Endothelial cell of umbilical vein (primary cell): Measurements from ENCODE around the gene CNIH1.

Experiments used
- EZH2 ChIP-seq: IDR thresholded peaks from 2 replicates; pipeline ENCODE4 v1.6.1; 2012; ENCODE audit warnings: borderline replicate concordance, low read depth, mild to moderate bottlenecking, moderate library complexity, low read length, inconsistent platforms; ENCODE audit not compliant: severe bottlenecking
- FOS ChIP-seq: IDR thresholded peaks from 2 replicates; pipeline ENCODE4 v1.6.1; 2011; ENCODE audit warnings: mild to moderate bottlenecking, low read length, moderate library complexity, borderline replicate concordance; ENCODE audit not compliant: insufficient read depth
- JUN ChIP-seq: IDR thresholded peaks from 2 replicates; pipeline ENCODE4 v1.6.1; 2011; ENCODE audit warnings: borderline replicate concordance, low read depth; ENCODE audit not compliant: insufficient read length, insufficient read depth
- MYC ChIP-seq: IDR thresholded peaks from one replicate; pipeline ENCODE4 v1.6.1; 2011; ENCODE audit warnings: mild to moderate bottlenecking, low read depth, low read length
- POLR2A ChIP-seq: IDR thresholded peaks from 2 replicates; pipeline ENCODE4 v1.6.1; 2012; ENCODE audit warnings: low read depth, mild to moderate bottlenecking, control low read depth, low read length
- POLR2AphosphoS5 ChIP-seq: IDR thresholded peaks from 2 replicates; pipeline ENCODE4 v1.6.1; 2012; ENCODE audit warnings: low read depth, mild to moderate bottlenecking, control low read depth, low read length, moderate library complexity; ENCODE audit not compliant: insufficient read depth
- TF ChIP-seq, protein P1 (sequence below), 2 donors: IDR thresholded peaks; 1 replicate in 1 of 2; 2 replicates in 1 of 2; pipeline ENCODE4 v1.5.1; 2011; ENCODE audit warnings: low read length in 2 of 2, mild to moderate bottlenecking in 2 of 2, moderate library complexity in 2 of 2, control low read depth in 1 of 2, inconsistent platforms in 1 of 2, low read depth in 1 of 2; ENCODE audit not compliant: insufficient read depth in 1 of 2; ENCODE audit errors: extremely low read depth in 1 of 2
- TF ChIP-seq, protein P2 (sequence below): IDR thresholded peaks from 2 replicates; pipeline ENCODE4 v1.6.1; 2011; ENCODE audit not compliant: insufficient read depth, insufficient read length

DNA sequence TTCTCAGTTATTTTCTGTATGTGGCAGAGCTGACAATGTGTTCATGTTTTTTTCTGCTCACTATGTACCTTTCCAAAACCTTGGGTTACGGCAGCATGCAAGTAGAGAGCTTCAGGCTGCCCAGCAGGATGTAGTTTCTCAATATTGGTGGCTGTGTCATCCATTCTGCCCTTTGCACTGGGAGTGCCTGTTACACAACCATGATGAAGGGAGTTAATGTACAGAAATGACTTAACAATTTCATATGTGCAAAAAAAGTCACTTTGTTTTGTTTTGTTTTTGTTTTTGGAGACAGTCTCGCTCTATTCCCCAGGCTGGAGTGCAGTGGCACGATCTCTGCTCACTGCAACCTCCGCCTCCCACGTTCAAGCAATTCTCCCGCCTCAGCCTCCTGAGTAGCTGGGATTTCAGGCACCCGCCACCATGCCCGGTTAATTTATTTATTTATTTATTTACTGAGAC lies 6.1 kb upstream of the CNIH1 start:
- TF ChIP-seq, protein P1, sequence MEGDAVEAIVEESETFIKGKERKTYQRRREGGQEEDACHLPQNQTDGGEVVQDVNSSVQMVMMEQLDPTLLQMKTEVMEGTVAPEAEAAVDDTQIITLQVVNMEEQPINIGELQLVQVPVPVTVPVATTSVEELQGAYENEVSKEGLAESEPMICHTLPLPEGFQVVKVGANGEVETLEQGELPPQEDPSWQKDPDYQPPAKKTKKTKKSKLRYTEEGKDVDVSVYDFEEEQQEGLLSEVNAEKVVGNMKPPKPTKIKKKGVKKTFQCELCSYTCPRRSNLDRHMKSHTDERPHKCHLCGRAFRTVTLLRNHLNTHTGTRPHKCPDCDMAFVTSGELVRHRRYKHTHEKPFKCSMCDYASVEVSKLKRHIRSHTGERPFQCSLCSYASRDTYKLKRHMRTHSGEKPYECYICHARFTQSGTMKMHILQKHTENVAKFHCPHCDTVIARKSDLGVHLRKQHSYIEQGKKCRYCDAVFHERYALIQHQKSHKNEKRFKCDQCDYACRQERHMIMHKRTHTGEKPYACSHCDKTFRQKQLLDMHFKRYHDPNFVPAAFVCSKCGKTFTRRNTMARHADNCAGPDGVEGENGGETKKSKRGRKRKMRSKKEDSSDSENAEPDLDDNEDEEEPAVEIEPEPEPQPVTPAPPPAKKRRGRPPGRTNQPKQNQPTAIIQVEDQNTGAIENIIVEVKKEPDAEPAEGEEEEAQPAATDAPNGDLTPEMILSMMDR (IDR thresholded peaks at IDR 0.05; ENCODE audit: extremely low read depth in 1 of 2, insufficient read depth in 1 of 2, low read depth in 1 of 2, low read length in 2 of 2) = no peak
- no peak for TF ChIP-seq EZH2
- TF ChIP-seq POLR2A = no peak
- TF ChIP-seq JUN = no peak
- TF ChIP-seq, protein P2, sequence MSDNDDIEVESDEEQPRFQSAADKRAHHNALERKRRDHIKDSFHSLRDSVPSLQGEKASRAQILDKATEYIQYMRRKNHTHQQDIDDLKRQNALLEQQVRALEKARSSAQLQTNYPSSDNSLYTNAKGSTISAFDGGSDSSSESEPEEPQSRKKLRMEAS = no peak
- no peak for TF ChIP-seq POLR2AphosphoS5
- TF ChIP-seq MYC = no peak
- no peak for TF ChIP-seq FOS
